ENCODE results near the gene CKMT1B.
"Not testable (repeated sequence)": the region's sequence is repeated elsewhere in the genome, so short reads cannot be mapped to it uniquely, and the experiment has no call there.

Gene CKMT1B

DNA sequence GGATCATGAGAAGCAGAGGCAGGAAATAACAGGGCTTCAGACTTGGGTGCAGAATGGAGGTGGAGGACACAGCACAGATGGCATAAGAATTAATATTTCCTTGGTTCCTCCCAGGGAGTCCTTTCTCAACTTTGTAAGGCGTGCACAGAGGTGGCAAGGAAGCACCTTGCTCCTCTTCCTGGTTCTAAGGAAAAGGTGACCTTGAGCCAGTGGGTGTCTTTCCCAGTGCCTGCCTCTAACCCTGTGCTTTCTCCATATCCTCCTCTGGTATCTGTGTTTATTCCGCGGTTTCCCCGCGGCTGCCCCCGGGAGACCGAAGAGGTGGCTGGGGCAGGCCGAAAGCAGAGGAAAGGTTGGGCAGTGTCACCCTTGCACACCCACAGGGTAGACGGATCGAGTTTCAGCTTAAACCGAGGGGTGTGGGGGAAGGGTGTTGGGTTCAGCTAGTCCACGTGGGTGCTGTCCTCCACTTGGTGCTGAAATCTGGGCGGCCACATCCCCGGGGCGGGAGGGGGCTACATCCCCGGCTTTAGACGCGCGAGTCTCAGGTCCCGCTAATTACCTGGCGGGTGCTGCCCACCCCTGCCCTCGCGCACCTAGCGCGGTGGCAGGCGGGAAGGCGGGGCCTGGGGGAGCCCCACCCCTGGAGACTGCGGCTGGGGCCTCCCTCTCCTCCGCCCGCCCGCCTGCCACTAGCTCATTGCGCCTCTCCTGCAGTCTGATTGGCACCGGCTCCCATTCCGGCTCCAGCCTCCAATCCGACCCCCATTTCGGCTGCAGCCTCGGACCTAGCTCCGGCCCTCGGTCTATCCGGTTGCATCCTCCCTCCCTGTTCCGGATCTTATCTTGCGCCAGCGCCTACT lies at the start of gene CKMT1B:
TSS of gene CKMT1B (plus strand) at position 700 of the 863 bp plus-strand sequence. CDS start 192 bp downstream, outside the sequence.
- not testable (repeated sequence) for DNase-seq

DNA sequence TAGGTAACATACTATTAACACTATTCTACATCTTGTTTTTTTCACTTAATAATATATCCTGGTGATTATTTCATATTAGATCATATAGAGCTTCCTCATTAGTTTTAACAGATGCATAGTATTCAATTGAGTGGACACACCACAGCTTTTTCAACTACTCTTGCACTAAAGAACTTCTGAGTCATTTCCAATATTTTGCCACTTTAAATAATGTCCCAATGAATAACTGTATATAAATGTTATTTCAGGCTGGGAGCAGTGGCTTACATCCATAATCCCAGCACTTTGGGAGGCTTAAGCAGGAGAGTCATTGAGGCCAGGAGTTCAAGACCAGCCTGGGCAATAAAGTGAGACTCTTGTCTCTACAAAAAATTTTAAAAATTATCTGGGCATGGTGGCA lies 49.6 kb upstream of the CKMT1B start:
- DNase-seq = no peak

DNA sequence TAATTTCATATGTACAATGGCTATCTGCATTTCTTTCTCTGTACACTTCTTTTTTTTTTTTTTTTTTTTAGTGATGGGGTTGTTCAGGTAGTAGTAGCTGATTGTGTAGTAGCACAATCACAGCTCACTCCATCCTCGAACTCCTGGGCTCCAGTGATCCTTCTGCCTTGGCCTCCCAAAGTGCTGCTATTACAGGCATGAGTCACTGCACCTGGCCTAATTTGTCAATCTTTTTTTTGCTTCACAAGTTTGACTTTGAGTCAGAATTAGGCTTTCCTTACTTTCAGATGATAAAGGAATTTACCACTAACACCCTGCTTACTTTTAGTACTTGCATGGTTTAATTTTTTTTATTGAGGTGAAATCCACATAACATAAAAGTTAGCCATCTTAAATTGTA lies 48.4 kb upstream of the CKMT1B start:
- DNase-seq = no peak

DNA sequence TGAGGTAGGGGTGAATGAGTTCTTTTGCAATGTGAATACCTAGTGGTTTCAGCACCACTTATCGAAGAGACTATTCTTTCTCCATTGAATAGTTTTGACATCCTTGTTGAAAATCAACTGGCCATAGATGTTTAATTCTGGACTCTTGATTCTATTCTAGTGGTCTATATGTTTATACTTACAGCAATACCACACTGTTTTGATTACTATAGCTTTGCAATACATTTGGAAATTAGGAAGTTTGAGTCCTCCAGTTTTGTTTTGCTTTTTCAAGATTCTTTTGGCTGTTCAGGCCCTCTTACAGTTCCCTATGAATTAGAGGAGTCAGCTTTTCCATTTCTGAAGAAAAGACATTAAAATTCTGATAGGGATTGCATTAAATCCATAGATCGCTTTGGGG lies 46.3 kb upstream of the CKMT1B start:
- no peak for DNase-seq

DNA sequence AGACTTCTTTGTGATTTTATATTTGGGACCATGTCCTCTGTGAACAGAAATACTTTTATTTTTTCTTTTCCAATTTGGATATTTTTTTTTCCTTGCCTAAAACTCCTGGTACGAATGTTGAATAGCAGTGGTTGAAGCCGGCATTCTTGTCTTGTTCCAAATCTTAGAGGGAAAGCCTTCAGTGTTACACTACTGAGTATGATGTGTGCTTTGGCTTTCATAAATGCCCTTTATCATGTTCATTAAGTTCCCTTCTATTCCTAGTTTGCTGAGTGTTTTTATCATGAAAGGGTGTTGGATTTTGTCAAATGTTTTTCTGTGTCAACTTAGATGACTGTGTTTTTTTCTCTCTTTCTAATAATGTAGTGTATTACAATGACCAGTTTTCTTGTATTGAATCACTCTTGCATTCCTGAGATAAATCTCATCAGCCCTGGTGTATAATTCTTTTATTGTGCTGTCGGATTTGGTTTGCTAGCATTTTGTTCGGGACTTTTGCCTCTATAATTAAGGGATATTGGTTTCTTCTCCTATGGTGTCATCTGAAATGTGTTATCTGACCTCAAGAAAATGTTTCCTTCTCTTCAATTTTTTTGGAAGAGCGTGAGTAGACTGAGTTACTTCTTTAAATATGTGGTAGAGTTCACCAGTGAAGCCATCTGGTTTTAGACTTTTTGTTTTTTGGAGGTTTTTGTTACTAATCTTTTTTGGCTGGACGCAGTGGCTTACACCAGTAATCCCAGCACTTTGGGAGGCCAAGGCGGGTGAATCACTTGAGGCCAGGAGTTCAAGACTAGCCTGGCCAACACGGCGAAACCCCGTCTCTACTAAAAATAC lies 43.1 kb upstream of the CKMT1B start:
- no peak for DNase-seq

DNA sequence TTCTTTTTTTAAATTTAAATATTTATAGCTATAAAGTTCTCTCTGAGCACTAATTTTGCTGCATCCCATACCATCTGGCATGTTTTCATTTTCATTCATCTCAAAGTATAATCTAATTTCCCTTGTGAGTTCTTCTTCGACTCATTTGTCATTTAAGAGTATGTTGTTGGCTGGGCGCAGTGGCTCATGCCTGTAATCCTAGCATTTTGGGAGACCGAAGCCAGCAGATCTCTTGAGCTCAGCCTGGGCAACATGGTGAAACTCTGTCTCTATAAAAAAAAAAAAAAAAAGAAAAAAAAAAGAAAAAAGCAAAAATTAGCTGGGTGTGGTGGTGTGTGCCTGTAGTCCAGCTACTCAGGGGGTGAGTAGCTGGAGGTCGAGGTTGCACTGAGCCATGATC lies 41.6 kb upstream of the CKMT1B start:
- DNase-seq = no peak

DNA sequence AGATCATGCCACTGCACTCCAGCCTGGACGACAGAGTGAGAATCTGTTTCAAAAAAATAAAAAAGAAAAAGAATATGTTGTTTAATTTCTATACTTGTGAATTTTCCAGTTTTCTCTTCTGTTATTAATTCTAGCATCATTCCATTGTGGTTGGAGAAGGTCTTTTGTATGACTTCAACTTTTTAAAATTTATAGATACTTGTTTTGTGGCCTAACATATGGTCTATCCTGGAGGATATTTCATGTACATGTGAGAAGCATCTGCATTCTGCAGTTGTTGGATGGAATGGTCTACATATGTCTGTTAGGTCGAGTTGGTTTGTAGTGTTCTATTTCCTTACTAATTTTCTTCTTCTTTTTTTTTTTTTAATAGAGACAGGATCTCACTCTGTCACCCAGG lies 40.8 kb upstream of the CKMT1B start:
- no peak for DNase-seq

DNA sequence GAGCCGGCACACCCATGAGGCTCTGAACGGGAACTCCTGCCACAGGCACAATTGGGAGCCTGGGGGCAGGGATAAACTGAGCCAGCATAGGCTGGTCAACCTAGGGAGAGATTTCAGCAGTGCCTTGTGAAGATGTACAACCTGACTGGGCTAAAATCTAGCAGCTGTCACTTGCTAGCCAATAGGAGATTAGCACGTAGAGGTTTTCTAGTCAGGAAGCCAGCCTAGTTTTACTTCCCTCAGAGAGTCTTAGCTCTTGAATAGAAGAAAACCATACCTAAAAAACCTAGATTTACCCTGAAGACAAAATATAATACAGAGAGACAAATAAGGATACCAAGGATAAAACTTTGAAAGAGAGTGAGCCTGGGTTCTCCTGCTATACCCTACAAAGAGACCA lies 31.1 kb upstream of the CKMT1B start:
- DNase-seq = not testable (repeated sequence)

DNA sequence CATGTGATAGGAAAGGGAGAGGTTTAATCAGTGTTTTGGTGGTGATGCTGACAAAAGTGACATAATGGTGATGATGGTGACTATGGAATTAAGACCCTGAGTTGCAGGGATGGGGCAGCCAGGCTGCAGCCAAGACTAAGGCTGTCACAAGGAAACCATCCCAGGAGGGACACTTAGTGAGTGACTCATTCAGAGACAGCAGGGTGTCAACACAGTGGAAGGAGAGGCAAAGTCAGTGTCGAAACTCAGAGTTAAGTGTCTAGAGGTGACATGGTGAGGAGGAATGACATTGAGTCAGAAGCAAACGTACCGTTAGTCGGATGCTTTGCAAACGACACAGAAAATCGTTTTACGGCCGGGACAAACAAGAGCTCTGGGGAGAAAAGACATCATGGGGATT lies 30.0 kb upstream of the CKMT1B start:
- not testable (repeated sequence) for DNase-seq

DNA sequence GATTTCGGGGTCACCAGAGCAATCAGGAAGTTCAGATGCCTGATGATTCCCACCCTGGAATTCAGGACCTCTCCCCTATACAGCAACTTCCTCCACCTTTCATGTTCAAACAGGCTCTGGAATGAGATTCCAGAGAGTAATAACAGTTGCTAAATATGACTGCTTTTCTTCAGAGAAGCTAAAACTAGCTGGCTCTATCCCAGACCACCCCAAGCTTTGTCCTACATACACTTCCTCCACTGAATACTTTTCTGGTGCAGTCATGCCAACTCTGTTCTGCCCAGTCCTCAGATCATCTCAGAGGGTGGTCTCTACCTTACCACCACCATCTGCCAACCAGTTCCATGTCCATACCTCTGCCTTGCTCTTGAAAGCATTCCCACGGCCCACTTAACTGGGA lies 27.2 kb upstream of the CKMT1B start:
- DNase-seq = not testable (repeated sequence)

DNA sequence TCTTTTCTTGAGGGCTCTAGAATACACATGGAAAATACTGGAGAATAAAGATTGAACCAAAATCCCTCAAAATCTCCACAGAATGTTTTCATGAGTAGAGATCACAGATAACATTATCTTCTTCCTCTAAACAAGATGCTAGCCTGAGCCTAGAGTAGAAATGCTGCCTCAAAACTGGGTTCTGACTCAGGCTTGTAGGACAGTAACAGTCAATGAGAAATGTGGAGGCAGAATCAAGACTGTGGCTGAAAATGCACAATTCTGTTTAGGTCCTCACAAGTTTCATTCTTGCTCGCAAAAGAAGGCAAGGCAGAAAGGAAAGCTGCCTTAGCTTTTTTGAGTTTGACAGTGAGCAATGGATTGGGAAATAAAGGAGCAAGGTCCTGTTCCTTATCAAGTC lies 19.2 kb upstream of the CKMT1B start:
- DNase-seq = not testable (repeated sequence)

DNA sequence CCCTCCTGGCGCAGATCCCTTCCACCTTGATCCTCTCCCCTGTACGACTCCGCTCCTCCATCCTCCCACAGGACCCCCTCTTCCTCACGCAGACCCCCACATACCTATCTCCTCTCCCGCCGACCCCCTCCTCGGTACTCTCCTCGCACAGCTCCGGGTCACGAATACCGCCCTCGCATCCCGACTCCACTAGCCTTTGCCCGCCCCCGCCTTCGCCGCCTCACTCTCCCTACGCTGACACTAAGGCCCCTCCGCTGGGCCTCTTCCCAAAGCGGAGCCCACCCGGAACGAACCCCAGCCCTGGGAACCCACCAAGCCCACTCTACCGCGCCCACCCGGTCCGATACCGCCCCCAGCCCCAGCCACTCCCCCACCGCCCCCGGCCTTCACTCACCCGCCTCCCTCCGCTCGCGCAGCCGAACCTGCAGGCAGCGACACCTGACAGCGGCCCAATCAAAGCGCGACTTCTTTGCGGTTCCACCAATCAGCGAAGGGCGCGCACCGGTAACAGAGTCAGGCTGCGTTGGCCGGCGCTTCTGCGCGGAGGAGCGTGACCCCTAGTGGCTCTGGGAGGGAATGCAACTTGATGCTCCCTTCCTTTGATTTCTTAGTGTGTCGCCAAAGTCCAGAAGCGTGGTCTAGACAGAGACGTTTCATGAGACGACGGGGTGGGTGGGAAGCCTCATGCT lies 3.9 kb upstream of the CKMT1B start, which contains the start of gene PPIP5K1:
TSS of gene PPIP5K1 (minus strand) at position 431 of the 689 bp plus-strand sequence. CDS start 5,704 bp downstream, outside the sequence.
- not testable (repeated sequence) for DNase-seq

DNA sequence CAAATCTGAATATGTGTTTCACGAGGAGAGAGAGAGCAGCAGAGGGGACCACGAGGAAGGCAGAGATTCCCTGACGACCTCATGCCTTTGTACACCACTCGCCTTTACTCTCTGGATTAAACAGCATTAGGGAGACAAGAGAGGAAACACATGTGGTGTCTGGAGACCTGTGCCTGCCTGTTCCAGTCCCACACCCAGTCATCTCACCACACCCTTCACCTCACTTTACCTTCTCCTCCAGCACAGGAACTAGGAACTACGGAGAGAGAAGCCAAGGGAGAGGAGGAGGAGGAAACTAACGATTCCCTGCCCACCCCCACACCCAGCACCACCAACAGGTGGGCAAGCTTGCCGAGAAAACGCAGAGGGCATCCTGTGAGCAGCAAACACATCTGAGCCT lies 986 bp upstream of the CKMT1B start:
- not testable (repeated sequence) for DNase-seq

DNA sequence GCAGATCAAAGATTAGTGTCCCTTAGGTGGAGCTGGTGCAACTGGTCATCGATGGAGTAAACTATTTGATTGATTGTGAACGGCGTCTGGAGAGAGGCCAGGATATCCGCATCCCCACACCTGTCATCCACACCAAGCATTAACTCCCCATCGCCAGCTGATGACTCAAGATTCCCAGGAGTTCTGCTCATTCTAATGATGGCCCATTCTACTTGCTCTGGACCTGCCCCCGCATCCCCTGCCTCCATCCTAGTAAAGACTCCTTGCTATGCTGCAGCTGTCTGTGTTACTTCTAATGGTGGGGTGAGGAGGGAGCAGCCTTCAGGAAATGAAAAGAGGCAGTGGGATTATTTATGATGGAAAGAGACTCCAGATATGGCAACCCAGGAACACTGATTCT lies 5.3 kb downstream of the CKMT1B start:
- DNase-seq = not testable (repeated sequence)

DNA sequence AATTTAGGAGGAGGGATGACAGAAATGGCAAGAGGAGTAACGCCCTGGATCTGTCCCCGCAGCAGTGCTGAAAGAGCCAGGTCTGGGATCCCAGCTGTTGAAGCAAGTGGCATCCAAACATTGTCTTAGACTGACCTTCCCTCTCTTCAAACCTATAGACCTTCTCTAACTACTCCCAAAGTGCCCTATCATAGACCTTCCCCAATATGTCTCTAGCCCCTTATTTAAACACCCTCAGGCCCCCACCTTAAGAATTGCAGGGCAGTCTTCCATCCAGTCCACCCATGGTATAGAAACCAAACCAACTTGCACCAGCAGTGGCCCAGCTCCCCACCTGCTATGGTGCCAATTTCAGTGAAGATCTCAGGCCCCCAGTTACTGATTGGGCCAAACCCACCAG lies 6.4 kb downstream of the CKMT1B start:
- DNase-seq = not testable (repeated sequence)

DNA sequence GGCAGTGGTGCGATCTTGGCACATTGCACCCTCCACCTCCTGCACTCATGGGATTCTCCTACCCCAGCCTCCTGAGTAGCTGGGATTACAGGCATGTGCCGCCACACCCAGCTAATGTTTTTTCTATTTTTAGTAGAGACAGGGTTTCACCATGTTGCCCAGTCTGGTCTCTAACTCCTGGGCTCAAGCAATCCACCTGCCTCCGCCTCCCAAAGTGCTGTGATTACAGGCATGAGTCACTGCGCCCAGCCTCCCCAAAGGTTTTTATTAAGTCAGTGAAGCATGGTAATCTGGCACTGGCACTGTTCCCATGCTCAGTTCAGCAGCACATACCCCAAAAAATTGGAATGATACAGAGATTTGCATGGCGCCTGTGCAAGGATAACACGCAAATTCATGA lies 8.4 kb downstream of the CKMT1B start:
- DNase-seq = peak; percentile 75

DNA sequence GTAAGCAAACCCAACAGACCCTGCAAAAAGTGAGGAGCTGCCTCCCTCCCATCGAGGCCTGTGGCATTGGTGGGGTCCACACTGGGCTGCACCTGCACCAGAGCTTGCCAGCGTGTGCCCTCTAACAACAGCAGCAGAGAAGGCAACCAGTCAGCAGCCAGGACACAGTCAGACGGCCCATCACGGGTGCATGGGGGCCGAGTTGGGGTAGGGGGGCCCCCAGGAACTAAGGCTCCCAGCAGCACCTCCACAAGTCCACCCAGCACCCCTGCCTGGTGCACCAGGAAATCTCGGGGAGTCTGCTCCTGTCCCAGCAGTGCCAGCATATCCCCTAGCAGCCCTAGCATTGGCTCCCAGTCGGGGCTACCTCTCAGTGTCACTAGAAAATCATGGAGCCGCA lies 23.9 kb downstream of the CKMT1B start:
- DNase-seq = not testable (repeated sequence)

DNA sequence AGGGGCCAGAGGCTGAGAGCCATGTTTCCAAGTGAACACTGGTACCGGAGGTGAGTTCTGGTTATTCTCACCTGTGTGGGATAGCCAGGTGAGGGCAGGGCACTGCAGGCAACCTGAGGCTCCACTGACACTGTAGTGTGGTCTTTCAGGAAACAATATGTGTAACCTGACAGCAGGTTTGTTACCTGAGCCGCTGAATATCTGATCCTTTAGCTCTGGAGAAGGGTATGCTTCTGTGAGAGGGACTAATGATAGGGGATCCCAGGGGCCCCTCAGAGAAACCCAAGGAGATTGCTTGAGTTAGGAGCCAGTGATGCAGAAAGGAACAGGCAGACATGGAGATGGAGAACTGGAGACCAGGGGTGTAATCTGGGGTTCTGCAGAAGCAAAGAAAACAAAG lies 24.9 kb downstream of the CKMT1B start, which contains the start of gene STRC:
TSS of gene STRC (minus strand) at position 101 of the 400 bp plus-strand sequence. CDS start at position 23, 78 bp downstream.
- DNase-seq = not testable (repeated sequence)

DNA sequence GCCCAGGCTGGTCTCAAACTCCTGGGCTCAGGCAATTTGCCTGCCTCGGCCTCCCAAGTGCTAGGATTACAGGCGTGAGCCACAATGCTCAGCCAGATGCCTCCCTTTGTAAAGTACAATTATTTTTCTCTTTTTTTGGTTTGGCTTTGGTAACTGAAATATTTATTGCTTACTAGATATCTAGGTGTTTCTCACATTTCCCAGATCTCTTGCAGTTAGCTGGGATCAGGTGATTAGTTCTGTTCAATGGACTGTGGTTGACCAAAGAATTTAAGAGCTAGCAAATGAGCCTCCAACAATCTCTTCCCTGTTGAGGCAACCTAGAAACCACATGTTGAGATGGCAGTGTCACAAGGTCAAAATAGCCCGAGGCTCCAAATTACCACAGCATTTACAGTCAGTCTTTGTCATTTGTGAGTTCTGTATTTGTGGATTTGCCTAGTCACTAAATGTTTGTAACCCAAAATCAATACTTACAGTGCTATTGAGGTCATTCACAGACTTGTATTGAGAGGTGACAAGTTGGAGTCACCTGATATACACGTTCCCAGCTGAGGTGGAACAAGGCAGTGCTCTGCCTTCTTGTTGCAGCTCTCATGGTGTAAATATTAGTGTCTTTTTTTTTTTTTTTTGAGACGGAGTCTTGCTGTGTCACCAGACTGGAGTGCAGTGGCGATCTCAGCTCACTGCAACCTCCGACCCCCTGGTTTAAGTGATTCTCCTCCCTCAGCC lies 28.4 kb downstream of the CKMT1B start:
- DNase-seq = not testable (repeated sequence)

DNA sequence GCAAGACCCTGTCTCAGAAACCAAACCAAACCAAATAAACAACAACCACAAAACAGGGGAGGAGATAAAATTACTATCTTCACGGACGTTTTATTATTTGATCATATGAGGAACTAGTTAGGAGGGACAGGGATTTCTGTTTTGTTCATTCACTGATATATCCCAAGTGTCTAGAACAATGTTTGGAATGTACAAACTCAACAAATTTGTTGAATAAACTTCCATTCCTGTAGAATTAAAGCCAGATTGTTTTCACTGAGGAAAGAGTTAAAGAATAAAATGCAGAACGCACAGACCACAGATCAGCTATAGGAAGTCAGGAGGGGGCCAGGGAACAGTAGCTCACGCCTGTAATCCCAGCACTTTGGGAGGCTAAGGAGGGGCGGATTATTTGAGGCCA lies 31.3 kb downstream of the CKMT1B start:
- DNase-seq = no peak

DNA sequence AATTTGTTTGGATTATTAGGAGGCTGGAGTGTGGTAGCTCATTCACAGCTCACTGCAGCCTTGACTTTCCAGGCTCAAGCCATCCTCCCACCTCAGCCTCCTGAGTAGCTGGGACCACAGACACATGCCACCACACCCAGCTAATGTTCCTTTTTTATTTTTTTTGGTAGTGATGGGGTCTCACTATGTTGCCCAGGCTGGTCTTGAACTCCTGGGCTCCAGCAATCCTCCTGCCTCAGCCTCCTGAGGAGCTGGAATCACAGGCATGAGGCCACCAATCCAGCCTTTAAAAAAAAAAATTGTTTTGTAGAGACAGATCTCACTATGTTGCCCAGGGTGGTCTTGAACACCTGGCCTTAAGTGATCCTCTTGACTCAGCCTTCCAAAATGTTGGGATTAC lies 33.1 kb downstream of the CKMT1B start:
- DNase-seq = not testable (repeated sequence)

Measured in NCI-H1048 (cell line).